Measurements from ENCODE around the gene CDKAL1.
"Not testable (repeated sequence)": the region's sequence is repeated elsewhere in the genome, so short reads cannot be mapped to it uniquely, and the experiment has no call there.

The CDKAL1 gene

DNA sequence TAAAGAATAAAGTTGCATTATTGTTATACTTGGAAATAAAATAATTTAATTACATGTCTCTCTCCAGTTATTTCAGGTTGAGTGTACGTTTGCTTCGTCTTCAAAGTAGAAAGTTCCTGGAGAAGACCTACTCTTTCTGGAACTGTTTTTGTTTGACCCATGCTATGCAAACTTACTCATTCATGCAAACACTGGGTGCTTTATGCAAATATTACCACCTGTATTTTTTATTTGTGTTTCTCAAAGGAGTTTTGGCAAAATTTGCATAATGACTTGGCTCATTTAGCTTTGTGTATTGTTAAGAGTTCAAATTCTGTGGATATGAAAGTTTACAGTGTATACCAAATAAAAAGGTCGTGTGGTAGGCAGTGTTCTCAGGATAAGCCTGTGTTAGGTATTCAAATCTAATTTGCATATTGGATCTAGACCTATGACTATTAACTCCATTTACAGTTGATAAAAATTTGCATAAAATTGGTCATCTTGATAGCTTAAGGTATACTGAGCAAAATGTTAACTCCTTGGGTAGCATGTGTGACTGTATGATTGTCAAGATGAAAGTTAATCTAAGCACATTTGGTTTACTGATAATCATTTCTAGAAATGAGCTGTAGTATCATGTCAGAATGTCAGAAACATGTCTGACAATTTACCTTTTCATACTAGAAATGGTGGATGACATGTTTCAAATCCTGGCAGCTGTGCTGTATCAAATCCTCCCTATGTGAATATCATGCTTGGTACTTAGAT is 65.2 kb downstream of the CDKAL1 start:
- DNase-seq: no peak

DNA sequence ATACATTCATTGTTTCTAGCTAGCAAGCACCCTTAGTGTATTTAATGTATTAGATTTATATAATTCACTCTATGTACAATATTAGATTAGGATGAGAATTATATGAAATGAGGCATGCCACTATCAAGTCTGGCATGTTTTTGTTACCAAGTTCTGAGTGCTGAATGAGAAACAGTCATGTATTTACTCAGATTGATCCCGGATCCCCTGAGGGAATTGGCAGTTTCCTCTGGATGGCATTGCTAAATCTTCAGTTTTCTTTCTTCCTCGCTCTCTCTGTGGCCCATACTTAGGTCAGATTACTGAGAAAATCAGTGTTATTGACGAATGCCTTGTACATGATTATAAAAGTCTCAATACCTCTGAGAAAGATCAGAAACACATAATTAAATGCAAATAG is 66.6 kb downstream of the CDKAL1 start:
- no peak for DNase-seq

DNA sequence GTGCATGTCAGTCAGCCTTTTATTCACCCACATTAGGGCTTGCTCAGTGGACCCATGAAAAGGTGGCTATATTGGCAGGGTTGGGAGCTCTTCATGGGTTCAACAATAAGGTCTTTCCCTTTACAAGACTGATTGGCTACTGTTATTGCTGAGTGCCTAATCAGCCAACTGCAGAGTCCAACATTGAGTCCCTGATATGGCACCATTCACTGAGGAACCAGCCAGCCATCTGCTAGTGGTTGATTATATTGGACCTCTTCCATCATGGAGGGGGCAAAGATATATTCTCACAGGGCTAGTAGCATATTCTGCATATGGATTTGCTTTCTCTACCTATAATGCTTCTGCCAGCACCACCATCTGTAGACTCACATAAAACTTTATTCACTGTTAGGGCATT is 69.9 kb downstream of the CDKAL1 start:
- DNase-seq: no peak

DNA sequence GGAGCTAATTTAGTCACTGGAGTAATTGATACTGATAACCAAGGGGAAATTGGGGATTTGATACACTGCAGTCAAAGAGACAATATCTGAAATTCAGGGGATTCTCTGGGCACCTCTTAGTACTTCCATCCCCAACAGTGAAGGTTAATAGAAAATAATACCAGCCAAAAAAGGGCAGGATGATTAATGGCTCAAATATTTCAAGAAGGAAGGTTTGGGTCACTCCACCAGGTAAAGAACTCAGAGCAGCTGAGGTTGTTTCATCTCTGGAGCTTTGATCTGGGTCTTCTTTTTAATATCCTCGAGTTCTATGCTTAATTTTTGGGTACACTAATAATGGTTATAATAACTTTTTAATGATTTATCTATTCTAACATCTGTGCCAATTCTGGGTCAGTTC is 70.8 kb downstream of the CDKAL1 start:
- no peak for DNase-seq

DNA sequence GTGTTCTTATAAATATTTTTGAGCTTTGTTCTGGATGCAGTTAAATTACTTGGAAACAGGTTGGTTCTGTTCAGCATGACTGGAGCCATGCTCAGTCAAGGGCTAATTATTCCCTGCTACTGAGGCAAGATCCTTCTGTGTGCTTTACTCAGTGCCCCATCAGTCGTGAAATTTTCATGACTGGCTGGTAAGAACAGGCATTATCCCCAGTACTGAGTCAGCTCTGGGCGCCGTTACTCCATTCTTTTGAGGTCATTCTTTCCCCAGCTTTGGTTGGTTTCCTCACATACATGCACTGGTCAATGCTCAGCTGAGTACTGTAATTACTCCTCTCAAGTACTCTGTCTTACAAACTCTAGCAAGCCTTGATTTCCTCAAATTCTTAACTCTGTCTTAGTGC is 71.3 kb downstream of the CDKAL1 start:
- DNase-seq: no peak

DNA sequence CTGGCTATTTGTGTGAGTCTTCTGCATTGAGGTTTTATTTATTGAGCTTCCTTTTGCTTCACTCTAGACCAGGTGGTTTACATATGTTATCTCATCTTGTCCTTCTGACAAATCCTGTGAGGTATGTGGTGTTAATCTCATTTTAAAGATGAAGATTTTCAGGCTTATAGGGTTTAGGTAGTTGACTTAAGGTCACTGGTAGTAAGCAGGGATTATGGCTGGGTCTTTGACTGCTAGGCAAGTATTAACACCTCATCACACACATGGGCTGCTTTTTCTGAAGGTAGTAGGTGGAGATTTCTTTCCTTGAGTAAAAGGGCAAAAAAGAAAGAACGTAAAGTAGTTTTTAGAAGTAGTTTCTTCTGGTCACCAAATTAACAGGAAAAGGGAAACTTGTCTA is 72.6 kb downstream of the CDKAL1 start:
- no peak for DNase-seq

DNA sequence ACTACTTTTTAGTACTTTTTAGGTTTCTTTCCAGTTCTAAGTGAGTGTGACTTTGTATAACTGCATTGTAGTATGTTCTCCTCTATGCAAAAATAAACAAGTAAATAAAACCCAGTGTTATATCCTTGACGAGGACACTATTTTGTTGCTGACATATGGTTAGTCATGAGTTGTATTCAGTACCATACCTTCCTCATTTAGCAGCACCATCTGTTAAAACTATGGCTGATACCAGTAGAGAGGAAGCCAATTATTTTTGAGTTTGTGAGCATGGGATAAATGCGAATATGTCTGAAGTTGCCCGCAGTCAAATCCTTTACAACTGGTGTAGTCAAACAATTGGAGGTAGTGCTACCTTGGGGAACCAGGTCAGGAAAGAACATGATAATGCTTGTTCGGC is 74.1 kb downstream of the CDKAL1 start:
- DNase-seq: no peak

DNA sequence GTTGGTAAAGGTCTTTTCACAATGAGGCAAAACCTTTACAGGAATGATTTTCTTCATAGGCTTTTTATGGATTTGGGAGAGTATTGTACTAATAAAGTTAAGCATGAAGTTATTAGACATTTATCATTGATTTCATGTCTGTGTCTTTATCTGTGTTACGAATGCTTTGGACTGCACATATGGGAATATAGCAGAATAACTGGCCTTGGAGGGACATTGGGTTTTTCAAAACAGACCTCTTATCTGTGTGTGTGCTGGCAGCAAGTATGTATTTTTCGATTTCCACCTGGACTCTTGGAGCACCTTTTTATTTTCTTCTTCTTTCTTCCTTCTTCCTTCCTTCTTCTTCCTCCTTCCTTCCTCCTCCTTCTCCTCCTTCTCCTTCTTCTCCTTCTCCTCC is 74.6 kb downstream of the CDKAL1 start:
- DNase-seq: no peak

DNA sequence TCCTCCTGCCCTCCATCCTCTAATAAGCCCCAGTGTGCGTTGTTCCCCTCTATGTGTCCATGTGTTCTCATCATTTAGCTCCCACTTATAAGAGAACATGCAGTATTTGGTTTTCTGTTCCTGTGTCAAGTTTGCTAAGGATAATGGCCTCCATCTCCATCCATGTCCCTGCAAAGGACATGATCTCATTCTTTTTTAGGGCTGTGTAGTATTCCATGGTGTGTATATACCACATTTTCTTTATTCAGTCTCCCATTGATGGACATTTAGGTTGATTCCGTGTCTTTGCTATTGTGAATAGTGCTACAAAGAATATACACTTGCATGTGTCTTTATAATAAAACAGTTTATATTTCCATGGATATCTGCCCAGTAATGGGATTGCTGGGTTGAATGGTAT is 75.7 kb downstream of the CDKAL1 start:
- DNase-seq: not testable (repeated sequence)

DNA sequence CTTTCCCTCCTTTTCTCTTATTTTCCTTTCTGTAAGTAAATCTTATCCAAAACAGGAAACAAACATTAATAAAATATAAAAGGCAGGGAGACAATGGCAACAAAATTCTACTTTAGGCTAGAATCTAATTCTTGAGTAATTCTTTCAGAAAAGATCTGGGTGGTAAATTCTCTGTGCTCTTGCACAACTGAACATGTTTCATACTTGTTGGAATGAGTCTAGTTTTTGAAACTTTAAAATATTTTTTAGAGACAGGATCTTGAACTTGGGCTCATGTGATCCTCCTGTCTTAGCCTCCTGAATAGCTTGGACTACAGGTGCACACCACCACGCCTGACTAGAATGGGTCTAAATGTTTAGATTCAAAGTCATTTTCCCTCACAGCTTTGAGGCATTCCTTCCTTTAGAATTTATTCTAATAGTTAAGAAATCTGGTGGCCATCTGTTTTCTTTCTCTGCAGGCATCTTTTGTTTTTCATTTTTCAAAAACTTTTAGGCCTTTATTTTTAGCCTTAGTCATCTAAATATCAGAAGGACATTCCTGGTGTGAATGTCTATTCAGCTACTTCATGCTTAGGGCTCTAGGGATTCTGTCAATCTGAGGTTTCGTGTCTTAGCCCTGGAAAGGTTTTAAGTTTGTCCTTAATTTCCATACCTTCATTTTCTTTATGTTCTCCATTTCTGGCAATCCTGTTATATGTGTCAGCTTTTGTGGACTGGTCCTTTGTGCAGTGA is 76.5 kb downstream of the CDKAL1 start:
- DNase-seq: no peak

DNA sequence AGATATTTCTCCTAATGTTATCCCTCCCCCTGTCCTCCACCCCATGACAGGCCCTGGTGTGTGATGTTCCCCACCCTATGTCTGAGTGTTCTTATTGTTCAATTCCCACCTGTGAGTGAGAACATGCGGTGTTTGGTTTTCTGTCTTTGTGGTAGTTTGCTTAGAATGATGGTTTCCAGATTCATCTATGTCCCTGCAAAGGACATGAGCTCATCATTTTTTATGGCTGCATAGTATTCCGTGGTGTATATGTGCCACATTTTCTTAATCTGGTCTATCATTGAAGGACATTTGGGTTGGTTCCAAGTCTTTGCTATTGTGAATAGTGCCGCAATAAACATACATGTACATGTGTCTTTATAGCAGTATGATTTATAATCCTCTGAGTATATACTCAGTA is 83.3 kb downstream of the CDKAL1 start:
- DNase-seq: not testable (repeated sequence)

DNA sequence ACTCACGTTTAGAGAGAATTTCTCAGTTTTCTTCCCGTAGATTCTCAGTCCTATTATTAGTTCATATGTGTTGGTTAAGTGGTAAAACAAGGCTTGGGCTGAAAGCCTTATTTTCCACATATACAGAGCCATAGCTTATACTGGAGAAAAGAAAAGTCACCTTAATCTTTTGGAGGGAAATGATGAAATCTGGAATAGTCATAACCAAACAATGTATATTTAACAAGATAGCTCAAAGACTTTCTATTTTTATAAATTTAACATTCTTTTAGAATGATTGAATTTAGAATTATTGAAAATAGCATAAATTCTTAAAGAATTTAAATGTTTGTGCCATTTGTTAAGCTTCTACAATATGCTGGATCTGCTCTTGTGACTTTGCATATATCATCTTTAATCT is 85.8 kb downstream of the CDKAL1 start:
- no peak for DNase-seq

DNA sequence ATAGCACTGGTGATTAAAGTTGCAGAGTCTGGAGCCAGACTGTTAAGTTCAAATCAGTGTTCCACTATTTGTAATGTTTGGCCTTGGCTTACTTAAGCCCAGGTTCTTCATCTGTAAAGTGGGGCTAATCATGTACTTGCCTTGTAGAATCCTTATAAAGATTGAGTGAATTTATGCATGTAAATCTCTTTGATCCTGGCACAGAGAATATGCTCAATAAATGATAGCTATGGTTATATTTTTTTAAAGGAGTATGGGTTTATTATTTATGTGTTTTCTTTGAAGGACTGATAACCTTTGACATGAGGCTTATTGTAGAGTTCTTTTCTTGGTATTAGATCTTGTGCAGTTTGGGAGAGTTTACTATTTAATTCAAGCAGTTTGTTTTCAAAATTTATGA is 89.5 kb downstream of the CDKAL1 start:
- no peak for DNase-seq

DNA sequence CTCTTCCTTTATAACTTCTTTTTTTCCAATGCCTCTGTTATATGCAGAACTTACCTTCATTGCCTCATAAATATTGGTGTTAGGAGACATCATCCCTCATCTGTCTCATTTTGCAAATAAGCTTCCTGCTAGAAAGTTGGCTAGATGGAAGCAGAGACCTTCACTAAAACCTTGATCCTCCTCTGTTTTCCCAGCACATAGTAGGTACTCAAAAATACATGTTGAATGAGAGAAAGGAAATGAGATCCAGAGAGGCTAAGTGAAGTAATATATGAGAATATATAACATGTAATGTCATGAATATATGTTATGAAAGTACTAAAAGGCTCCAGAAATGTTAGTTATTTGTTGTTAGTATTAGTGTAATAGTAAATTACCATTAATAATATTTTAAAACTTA is 91.9 kb downstream of the CDKAL1 start:
- DNase-seq: no peak

DNA sequence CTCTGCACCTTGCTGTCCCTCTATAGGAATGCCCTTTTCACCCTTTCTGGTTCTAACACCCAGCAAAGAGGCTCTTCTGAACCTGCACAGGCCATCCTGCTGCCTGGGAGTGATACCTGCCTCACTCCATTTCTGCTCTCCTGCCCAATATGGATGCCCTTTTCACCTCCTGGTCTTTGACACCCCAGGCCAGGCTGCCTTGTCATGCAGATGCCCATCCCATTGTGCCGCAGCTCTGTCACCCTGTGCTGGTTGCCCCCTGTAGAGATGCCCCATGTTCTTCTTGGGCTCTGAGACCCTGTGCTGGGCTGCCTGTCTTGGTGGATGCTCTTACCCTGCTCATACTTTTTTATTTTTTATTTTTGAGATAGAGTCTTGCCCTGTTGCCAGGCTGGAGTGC is 95.3 kb downstream of the CDKAL1 start:
- no peak for DNase-seq

DNA sequence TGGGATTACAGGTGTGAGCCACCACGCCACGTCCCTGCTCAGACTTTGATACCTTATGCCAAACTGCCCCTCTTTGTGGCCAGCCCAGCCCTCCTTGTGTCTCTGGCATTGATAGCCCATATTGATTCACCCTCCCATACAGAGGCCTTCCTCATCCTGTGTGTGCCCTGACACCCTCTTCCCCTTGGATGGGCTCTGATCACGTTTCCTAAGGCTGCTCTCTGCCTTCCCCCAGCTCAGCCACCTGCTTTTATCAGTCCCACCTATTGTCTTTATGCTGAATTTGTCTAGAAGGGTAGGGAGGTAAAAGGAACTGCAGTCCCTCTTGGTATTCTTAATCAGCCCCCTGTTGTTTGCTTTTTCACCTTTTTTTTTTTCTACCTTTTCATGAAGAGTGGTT is 95.9 kb downstream of the CDKAL1 start:
- DNase-seq: no peak

DNA sequence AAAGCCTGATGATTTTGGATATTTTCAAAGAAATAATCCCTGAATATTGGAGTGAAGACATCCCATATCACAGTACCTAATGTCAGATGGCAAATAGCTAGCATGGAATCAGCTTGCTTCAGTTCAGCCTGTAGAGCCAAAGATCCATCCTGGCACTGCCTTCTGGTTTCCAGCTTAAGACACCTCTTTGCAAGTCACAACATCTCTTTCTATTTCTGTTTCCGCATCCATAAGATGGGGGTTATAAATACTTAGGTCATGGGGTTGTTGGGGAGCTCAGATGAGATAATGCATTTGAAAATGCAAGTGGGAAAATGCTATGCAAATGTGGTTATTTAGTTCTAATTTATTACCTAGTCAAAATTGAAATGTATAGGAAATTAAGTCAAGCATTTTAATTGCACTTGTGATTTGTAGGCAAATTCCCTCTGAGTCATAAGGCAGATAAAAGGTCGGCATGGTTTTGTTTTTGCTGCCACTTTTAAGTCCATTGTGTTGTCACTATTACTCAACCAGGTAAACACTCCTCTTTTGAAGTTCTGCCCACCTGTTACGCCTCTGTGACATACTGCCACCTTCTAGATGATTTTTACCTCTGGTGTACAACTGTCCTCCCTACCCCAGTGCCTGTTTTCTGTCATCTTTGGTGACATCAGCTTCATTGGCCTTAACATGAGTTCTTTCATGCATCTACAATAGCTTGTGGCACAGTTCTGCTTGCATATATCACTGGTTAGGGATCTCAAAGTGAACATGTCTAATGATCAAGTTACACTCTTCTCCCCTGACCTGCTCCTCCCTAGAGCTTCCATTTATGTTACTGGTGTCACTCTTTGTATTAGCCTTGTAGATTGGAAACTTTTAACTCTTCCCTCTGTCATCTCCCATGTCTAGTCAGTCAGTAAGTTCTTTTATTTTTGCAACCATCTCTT is 96.6 kb downstream of the CDKAL1 start:
- no peak for DNase-seq

DNA sequence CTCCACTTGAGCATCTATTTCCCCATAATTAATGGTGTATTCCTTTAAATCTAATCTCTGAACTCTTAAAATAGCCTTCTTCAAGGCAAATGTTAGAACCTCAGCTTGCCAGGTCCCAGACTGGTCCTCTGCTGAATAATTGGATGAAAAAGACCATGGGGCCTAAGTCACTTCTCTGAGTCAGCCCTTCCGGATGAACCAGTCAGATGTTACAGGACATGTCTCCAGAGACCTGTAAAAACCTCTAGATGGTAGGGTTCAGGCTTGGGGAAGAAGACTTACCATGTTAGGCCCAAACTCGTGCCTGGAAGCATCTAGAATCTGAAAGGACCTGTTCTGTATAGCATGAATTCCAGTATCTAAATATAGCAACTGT is 97.3 kb downstream of the CDKAL1 start:
- DNase-seq: no peak

DNA sequence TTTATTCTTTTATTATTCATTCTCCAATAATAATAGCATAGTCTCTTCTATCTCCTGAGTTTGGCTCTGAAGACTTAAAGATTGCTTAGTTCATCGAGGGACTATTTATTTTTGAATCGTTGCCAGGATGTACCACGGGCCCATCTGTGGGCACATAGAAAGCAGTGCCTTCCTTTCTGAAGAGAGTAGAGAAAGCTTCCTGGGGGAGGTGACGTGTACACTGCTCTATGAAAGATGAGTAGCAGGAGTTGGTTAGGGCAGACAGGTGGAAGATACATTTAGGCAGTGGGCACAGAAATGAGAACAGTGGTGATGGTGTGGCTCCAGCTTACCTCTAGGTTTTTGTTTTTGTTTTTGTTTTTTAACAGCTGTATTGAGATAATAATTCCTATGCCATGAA is 98.4 kb downstream of the CDKAL1 start:
- no peak for DNase-seq

DNA sequence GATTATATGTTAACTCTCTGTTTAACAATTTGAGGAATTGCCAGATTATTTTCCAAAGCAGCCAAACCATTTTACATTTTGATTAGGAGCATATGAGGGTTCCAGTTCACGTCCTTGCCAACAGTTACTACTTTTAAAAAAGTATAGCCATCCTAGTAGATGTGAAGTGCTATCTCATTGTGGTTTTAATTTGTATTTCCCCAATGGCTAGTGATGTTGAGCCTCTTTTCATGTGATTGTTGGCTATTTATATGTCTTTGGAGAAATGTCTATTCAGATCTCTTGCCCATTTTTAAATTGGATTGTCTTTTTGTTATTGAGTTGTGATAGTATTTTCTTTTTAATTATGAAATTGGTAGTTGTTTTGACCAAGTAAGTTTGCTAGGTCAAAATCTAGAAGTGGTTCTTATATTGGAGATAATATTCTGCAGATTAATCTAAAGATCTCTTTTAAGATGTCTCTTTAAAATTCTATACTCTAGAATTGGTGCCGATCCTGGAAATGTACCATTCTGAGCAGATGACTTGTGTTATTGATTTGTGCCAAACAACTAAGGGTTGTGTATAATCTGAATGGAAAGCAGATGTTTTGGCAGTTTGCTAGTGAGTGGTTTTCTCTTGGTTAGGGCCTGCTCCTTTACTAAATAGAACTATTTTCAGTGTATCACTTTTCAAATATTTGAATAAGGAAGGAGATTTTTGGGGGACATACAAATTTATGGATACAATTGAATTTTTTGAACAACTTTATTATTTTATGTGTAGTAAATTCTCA is 99.5 kb downstream of the CDKAL1 start:
- no peak for DNase-seq

DNA sequence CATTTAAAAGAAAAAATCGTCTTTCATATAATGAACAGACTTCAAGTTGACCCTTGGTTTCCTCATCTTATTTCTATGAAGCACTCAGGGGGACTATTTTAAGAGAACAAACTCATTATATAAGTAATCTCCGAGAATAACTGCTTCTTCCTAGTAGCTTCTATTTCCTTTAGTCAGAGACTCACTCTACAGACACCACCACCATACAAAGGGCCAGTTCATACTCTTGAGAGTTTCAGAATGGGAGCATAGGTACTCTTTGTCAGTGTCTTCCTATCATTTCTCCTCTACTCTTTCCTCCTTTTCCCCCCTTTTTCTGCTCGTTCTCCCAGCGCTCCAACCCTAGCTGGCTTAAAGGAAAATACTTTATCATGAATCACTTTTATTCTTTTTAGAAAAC is 104.9 kb downstream of the CDKAL1 start:
- no peak for DNase-seq

DNA sequence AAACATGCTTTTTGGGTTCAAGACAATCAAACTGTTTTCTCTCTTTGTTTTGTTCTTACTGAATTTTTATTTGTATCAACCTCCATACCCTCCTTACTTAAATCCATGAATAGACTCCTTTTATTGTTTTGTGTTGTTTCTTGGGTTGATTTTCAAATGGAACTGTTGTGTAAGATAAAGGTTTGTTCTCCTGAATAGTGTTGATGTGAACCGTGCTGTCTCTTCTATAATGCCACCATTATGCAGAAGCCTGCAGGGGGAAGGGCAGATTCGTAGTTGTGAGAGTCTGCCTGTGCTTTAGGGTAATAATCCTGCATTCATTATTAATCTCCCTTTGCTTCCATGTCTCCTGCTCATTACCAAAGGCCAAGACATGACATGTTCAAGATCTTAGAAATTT is 105.9 kb downstream of the CDKAL1 start:
- DNase-seq: no peak

DNA sequence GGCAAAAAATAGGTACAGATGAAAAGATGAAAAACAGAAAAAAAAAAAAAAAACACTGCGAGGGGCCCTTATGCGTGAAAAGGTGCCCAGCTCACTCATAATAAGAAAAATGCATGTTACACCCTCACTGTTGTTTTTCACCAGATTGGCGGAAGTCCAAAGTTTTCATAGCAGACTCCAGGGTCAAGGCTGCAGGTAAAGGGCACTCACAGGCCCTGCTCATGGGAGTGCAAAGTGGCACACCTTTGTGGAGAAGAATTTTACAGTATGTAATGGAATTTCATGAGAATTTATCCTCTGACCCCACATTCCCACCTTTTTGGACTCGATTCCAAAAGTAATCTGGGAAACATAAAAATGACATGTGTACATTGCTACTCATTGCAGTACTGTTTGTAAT is 108.2 kb downstream of the CDKAL1 start:
- DNase-seq: no peak

All from activated CD4-positive, alpha-beta T cell treated with anti-CD3 and anti-CD28 coated beads, Interleukin-2, amount 50 U/mL, for 4 hours (primary cell).